Caco-2 (cell line): Measurements from ENCODE around the gene EDRF1. TPM values are rescaled to one million over a fixed set of nuclear protein-coding genes. Genes with fewer than 3 reads are reported as not detected.

Source experiments
- BruUV-seq: library from RNA; stranded (reverse); fragments of 400-500 nt; replicated peaks from 2 replicates; lab custom pipeline; 2021; lab: Mats Ljungman, UMichigan
- CTCF ChIA-PET: fragments of 300-600 bp; sonication (Branson Sonifier 250); formaldehyde crosslinking; loops from one replicate; lab custom pipeline; 2022; ENCODE audit warnings: antibody characterized with exemption; lab: Charles Lee
- POLR2A ChIA-PET: fragments of 300-600 bp; sonication (Branson Sonifier 250); formaldehyde crosslinking; loops from one replicate; lab custom pipeline; 2022; ENCODE audit warnings: antibody characterized with exemption; lab: Charles Lee
- DNase-seq, 2 experiments: peaks; one replicate each; pipeline versions ENCODE4 v3.0.0 to v3.0.0-alpha.2; 2020 to 2022
- H3K27me3 ChIP-seq: replicated peaks from 2 replicates; pipeline ENCODE4 v1.6.0; 2011; ENCODE audit warnings: low read length; ENCODE audit not compliant: control insufficient read depth, insufficient read depth
- H3K36me3 ChIP-seq: 2 replicates; pipeline ENCODE4 v1.5.1; 2011; ENCODE audit warnings: low read length; ENCODE audit not compliant: control insufficient read depth, insufficient read depth
- H3K4me1 ChIP-seq: fragments of 250-450 bp; sonication (Bioruptor Pico); 2 replicates; pipeline ENCODE4 v1.5.1; 2020; ENCODE audit warnings: mild to moderate bottlenecking
- H3K4me3 ChIP-seq: 2 replicates; pipeline ENCODE4 v1.5.1; 2011; ENCODE audit warnings: low read depth, mild to moderate bottlenecking, control low read depth, low read length
- H3K9me3 ChIP-seq: fragments of 250-450 bp; sonication (Bioruptor Pico); 2 replicates; pipeline ENCODE4 v1.5.1; 2020; ENCODE audit warnings: mild to moderate bottlenecking, moderate library complexity
- H3K27ac Mint-ChIP-seq: one replicate; pipeline ENCODE4 v1.8.0; 2022; ENCODE audit warnings: mixed read lengths; ENCODE audit not compliant: unreplicated experiment
- H3K27me3 Mint-ChIP-seq: one replicate; pipeline ENCODE4 v1.8.0; 2022; ENCODE audit warnings: mixed read lengths; ENCODE audit not compliant: insufficient read depth, unreplicated experiment
- H3K36me3 Mint-ChIP-seq: one replicate; pipeline ENCODE4 v1.8.0; 2022; ENCODE audit warnings: mild to moderate bottlenecking, mixed read lengths; ENCODE audit not compliant: insufficient read depth, unreplicated experiment
- H3K4me1 Mint-ChIP-seq: one replicate; pipeline ENCODE4 v1.8.0; 2022; ENCODE audit warnings: low read depth, mixed read lengths; ENCODE audit not compliant: unreplicated experiment
- H3K4me3 Mint-ChIP-seq: one replicate; pipeline ENCODE4 v1.8.0; 2022; ENCODE audit warnings: mild to moderate bottlenecking, moderate library complexity, mixed read lengths; ENCODE audit not compliant: unreplicated experiment
- H3K9me3 Mint-ChIP-seq: one replicate; pipeline ENCODE4 v1.8.0; 2022; ENCODE audit warnings: mixed read lengths; ENCODE audit not compliant: unreplicated experiment
- CTCF ChIP-seq, 2 experiments: fragments of 200-600 bp in 1 of 2; IDR thresholded peaks; 1 replicate in 1 of 2; 2 replicates in 1 of 2; pipeline versions ENCODE4 v1.5.1 to v1.8.0; 2011 to 2022; ENCODE audit warnings: antibody characterized with exemption in 1 of 2, control low read depth in 1 of 2, inconsistent platforms in 1 of 2, low read depth in 1 of 2, low read length in 1 of 2, mild to moderate bottlenecking in 1 of 2, moderate library complexity in 1 of 2; ENCODE audit not compliant: insufficient read depth in 1 of 2, severe bottlenecking in 1 of 2, unreplicated experiment in 1 of 2
- intact Hi-C: fragments of 100-400 bp; cut with micrococcal nuclease; formaldehyde crosslinking; loops from one replicate; pipeline ENCODE4 v1.10.0; 2022; ENCODE audit not compliant: unreplicated experiment
- total RNA-seq: library from RNA; stranded (reverse); gene quantifications from 2 replicates; pipeline ENCODE4 v1.2.3, GENCODE V29; 2022

Gene EDRF1
- total RNA-seq, 1 experiment from 2014 or later, result 40.9 TPM

GRCh38 chr10:125734823-125735222, 15.3 kb downstream of the EDRF1 start:
- Mint-ChIP-seq H3K27me3 (no peaks in the 10 kb centered on the region), H3K27ac (no peak overlapping the region), H3K4me3 (no peak overlapping the region), H3K9me3 (no peaks in the 10 kb centered on the region), H3K4me1 (no peaks in the 10 kb centered on the region), H3K36me3 (peaks cover 85% of the 10 kb centered on the region)
- no peak overlapping the region for H3K4me3 ChIP-seq
- no TSS peak for BruUV-seq
- H3K27me3 ChIP-seq, result no peaks in the 10 kb centered on the region
- TF ChIP-seq CTCF (IDR thresholded peaks at IDR 0.05; ENCODE audit: insufficient read depth in 1 of 2, low read depth in 1 of 2, low read length in 1 of 2, severe bottlenecking in 1 of 2, unreplicated experiment in 1 of 2), result peak in 1 of 2 experiments; percentile 3
- CTCF ChIA-PET, result no interaction called here
- POLR2A ChIA-PET, result no interaction called here
- intact Hi-C loops, result no loop called here
- no peaks in the 10 kb centered on the region for H3K9me3 ChIP-seq
- H3K36me3 ChIP-seq, result peaks cover 2% of the 10 kb centered on the region
- no peak for DNase-seq
- H3K4me1 ChIP-seq, result no peaks in the 10 kb centered on the region

- peaks cover 79% of the 10 kb centered on the region for H3K36me3 Mint-ChIP-seq
- POLR2A ChIA-PET, result no interaction called here
- TF ChIP-seq CTCF (IDR thresholded peaks at IDR 0.05; ENCODE audit: insufficient read depth in 1 of 2, low read depth in 1 of 2, low read length in 1 of 2, severe bottlenecking in 1 of 2, unreplicated experiment in 1 of 2), result no peak
Measured at GRCh38 chr10:125738206-125738605, 18.7 kb downstream of the EDRF1 start.

GRCh38 chr10:125739994-125740679, 20.6 kb downstream of the EDRF1 start:
- peaks cover 4% of the 10 kb centered on the region for H3K36me3 ChIP-seq
- no peaks in the 10 kb centered on the region for H3K27me3 ChIP-seq
- Mint-ChIP-seq H3K27me3 (no peaks in the 10 kb centered on the region), H3K4me1 (no peaks in the 10 kb centered on the region), H3K9me3 (no peaks in the 10 kb centered on the region), H3K4me3 (no peak overlapping the region), H3K27ac (no peak overlapping the region), H3K36me3 (peaks cover 81% of the 10 kb centered on the region)
- BruUV-seq, result no TSS peak
- POLR2A ChIA-PET, result no interaction called here
- no peak overlapping the region for H3K4me3 ChIP-seq
- H3K9me3 ChIP-seq, result no peaks in the 10 kb centered on the region
- CTCF ChIA-PET, result interaction anchor here (0.5 kb wide), 1 partner anchor 21 kb away, joined by 3 read pairs; the partner anchor contains the start of gene EDRF1
- no peak for DNase-seq
- TF ChIP-seq CTCF (IDR thresholded peaks at IDR 0.05; ENCODE audit: insufficient read depth in 1 of 2, low read depth in 1 of 2, low read length in 1 of 2, severe bottlenecking in 1 of 2, unreplicated experiment in 1 of 2), result no peak
- no peaks in the 10 kb centered on the region for H3K4me1 ChIP-seq
- intact Hi-C loops, result no loop called here

More at GRCh38 chr10:125738206-125738605, 18.7 kb downstream of the EDRF1 start:
- Histone ChIP-seq H3K36me3 (peaks cover 2% of the 10 kb centered on the region), H3K4me1 (no peaks in the 10 kb centered on the region), H3K27me3 (no peaks in the 10 kb centered on the region), H3K4me3 (no peak overlapping the region), H3K9me3 (no peaks in the 10 kb centered on the region)
- intact Hi-C loops, result no loop called here
- Mint-ChIP-seq H3K27me3 (no peaks in the 10 kb centered on the region), H3K4me3 (no peak overlapping the region), H3K4me1 (no peaks in the 10 kb centered on the region), H3K9me3 (no peaks in the 10 kb centered on the region), H3K27ac (no peak overlapping the region)
- CTCF ChIA-PET, result no interaction called here
- no TSS peak for BruUV-seq
- DNase-seq, result no peak
